ENCODE data around the gene MLLT1.

Gene MLLT1

DNA sequence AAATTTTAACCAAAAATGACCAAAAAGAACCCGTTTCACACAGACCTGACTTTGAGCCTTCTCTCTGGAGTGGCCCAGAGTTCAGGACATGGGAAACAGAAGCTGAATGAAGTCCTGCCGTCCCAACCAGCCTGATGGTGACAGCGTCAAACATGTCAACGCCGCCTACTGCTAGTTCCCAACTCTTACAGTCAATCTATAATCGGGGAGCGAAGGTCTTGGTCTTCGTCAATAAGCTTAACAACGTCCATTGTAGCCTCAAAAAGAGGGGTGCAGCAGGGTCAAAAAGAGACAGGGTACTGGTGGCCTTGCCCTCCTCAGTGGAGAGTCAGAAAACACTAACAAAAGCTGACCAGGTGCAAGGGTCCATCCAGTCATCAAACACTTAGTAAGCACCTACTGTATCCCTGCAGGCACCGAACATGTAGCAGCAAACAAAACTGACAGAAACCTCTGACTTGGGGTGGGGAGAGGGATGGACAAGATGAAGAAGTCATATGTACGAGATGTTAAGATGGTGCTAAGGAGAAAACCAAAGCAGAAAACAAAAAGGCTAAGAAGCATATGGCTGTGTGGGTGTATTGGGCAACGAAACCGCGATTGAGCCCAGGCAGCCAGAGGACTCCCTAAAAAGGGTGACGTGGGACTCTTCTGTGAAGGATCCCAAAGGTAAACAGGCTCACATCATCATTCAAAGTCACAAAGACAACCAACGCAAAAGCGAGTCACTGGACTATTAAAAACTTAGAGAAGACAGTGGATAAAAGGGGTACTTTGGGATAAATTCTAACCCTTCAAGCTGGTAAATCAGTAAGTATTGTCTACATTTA is 12.0 kb downstream of the MLLT1 start:
- no peak for DNase-seq (ENCODE audit: low spot score)
- TF ChIP-seq CTCF (conservative IDR thresholded peaks at IDR 0.05; ENCODE audit: low read depth) = no peak
- ChIA-PET POLR2A (ENCODE audit: low non-redundant PET) (no interaction called here), CTCF (no interaction called here)
- H3K27ac ChIP-seq = no peak overlapping the region

DNA sequence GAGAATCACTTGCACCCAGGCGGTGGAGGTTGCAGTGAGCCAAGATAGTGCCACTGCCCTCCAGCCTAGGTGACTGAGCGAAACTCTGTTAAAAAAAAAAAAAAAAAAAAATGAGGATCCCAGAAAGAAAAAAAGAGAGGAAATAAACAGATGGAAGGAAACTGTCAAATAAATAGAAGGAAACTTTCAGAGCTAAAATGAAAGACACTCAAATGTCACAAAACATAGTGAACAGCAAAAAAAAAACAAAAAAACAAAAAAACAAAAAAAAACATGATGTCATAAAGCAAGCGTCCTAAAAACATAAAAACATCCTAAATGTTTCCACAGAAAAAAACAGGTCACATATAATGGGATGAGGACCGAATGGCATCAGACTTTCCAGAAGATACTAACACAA is 15.0 kb downstream of the MLLT1 start:
- no peak for TF ChIP-seq CTCF (conservative IDR thresholded peaks at IDR 0.05; ENCODE audit: low read depth)
- no peak for DNase-seq (ENCODE audit: low spot score)
- POLR2A ChIA-PET (ENCODE audit: low non-redundant PET) = interaction anchor here (0.6 kb wide), 1 partner anchor 162 kb away, joined by 5 read pairs; no protein-coding TSS in a partner anchor
- H3K27ac ChIP-seq = peak overlapping the region; percentile 60
- CTCF ChIA-PET = interaction anchor here (0.7 kb wide), 1 partner anchor 295 kb away, joined by 5 read pairs; no protein-coding TSS in a partner anchor

GRCh38 chr19:6263735-6264444 is 15.9 kb downstream of the MLLT1 start:
- POLR2A ChIA-PET (ENCODE audit: low non-redundant PET) = no interaction called here
- no peak for DNase-seq (ENCODE audit: low spot score)
- TF ChIP-seq CTCF (conservative IDR thresholded peaks at IDR 0.05; ENCODE audit: low read depth) = no peak
- peak overlapping the region; percentile 60 for H3K27ac ChIP-seq
- CTCF ChIA-PET = interaction anchor here (0.6 kb wide), 1 partner anchor 103 kb away, joined by 6 read pairs; no protein-coding TSS in a partner anchor

DNA sequence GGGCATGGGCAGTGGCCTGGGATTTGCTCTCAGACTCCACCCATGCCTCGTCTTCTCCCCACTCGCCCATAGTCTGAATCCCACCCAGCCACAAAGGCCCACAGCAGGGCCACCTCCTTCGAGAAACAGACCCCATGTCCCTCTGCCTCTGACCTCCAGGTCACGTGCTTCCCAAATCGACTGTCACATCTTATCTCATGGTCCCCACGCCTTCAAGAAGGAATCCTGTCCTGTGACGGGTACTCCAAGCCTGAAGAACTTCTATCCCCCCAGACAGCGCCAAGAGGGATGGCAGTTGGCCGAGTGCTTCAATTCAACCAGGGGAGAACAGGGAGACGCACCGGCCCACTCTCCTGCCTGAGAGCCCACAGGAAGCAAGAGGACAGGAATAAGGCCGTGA is 16.5 kb downstream of the MLLT1 start:
- TF ChIP-seq CTCF (conservative IDR thresholded peaks at IDR 0.05; ENCODE audit: low read depth) = no peak
- peak overlapping the region; percentile 60 for H3K27ac ChIP-seq
- no peak for DNase-seq (ENCODE audit: low spot score)
- ChIA-PET POLR2A (ENCODE audit: low non-redundant PET) (no interaction called here), CTCF (no interaction called here)

- ChIA-PET CTCF (no interaction called here), POLR2A (ENCODE audit: low non-redundant PET) (no interaction called here)
- no peak for TF ChIP-seq CTCF (conservative IDR thresholded peaks at IDR 0.05; ENCODE audit: low read depth)
- DNase-seq (ENCODE audit: low spot score) = no peak
- peak overlapping the region; percentile 60 for H3K27ac ChIP-seq
These were observed 17.3 kb downstream of the MLLT1 start for GRCh38 chr19:6262519-6262918.

- ChIA-PET POLR2A (ENCODE audit: low non-redundant PET) (no interaction called here), CTCF (interaction anchor here (1.2 kb wide), 1 partner anchor 44 kb away, joined by 5 read pairs; no protein-coding TSS in a partner anchor)
- peak overlapping the region; percentile 60 for H3K27ac ChIP-seq
- no peak for DNase-seq (ENCODE audit: low spot score)
- TF ChIP-seq CTCF (conservative IDR thresholded peaks at IDR 0.05; ENCODE audit: low read depth) = no peak
These were observed 17.9 kb downstream of the MLLT1 start for GRCh38 chr19:6261883-6262282.
